Rectal smooth muscle tissue (tissue), 1 donor: ENCODE measurements around the gene SOX5.

Experiments used
- H3K27ac ChIP-seq: one replicate; pipeline ENCODE4 v1.7.0; 2013; ENCODE audit warnings: low read depth, low read length, inconsistent platforms
- H3K27me3 ChIP-seq: one replicate; pipeline ENCODE4 v1.7.0; 2013; ENCODE audit warnings: low read length; ENCODE audit not compliant: control insufficient read depth, insufficient read depth
- H3K36me3 ChIP-seq: one replicate; pipeline ENCODE4 v1.7.0; 2013; ENCODE audit warnings: low read length; ENCODE audit not compliant: control insufficient read depth, insufficient read depth
- H3K4me1 ChIP-seq: one replicate; pipeline ENCODE4 v1.7.0; 2013; ENCODE audit warnings: low read length; ENCODE audit not compliant: control insufficient read depth, insufficient read depth
- H3K4me3 ChIP-seq: one replicate; pipeline ENCODE4 v1.7.0; 2013; ENCODE audit warnings: low read length
- H3K9ac ChIP-seq: one replicate; pipeline ENCODE4 v1.7.0; 2013; ENCODE audit warnings: low read length

The SOX5 gene

DNA sequence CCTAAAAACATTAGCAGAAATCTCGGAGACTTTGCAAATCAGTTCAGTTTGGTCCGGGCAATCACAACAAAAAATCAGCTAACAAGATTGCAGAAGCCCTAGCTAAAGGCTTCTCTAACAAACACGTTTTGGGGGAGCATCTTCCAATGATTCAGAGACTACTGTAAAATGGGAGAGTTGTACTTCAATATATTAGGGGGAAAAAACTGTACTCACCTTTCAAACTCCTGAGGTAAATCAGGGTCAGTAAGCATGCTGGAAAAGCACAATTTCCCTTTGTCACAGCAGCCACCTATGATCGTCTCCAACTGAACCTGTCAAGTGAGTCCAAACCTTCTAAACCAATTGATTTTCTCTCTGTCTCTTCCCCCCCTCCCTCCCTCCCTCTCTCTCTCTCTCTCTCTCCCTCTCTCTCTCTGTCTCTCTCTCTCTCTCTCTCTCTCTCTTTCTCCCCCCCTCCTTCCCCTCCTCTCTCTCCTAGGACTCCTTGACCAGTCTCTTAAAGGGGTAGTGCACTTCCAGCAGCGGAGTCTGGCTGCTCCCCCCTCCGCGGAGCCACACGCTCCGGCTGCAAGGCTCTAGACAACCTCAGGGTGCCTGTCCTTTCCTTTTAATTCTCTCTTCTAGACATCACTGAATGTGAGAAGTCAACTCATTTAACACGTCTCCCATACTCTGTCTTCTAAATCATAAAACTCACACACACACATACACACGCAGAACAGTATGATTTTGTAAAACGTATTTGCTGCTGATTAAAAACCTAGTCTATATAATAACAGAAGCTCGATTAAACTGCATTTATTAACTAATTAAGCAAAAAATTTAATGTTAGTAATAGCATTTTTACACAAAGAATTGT lies at the start of gene SOX5:
SOX5 (minus strand) TSS at position 323 of the 862 bp plus-strand sequence; CDS start at position 254, 69 bp downstream.
- no peak within 1 kb of the TSS for H3K9ac ChIP-seq
- H3K27ac ChIP-seq = no peak within 1 kb of the TSS
- peaks cover 3% of the 10 kb centered on the region for H3K27me3 ChIP-seq
- no peaks in the 10 kb centered on the region for H3K36me3 ChIP-seq
- peaks cover 2% of the 10 kb centered on the region for H3K4me1 ChIP-seq
- H3K4me3 ChIP-seq = peak within 1 kb of the TSS; percentile 59

DNA sequence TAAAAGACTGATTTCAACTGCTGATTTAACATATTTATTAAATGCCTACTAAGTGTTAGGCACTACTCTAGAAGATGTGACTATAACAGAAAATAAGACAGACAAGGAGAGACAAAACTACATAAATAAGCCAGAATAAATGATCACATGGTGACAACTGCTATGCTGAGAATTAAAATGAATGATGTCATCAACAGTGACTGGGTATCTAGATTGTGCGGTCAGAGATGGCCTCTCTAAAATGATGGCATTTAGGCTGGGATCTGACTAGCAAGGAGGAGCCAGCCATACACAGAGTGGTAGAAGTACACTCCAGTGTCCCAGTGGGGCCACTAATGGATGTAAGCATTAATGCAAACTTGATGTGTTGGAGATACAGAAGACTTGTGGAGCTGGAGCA lies 37.6 kb upstream of the SOX5 start:
- Histone ChIP-seq H3K9ac (no peak overlapping the region), H3K4me1 (no peaks in the 10 kb centered on the region), H3K4me3 (no peak overlapping the region), H3K36me3 (no peaks in the 10 kb centered on the region), H3K27me3 (no peaks in the 10 kb centered on the region), H3K27ac (no peak overlapping the region)

DNA sequence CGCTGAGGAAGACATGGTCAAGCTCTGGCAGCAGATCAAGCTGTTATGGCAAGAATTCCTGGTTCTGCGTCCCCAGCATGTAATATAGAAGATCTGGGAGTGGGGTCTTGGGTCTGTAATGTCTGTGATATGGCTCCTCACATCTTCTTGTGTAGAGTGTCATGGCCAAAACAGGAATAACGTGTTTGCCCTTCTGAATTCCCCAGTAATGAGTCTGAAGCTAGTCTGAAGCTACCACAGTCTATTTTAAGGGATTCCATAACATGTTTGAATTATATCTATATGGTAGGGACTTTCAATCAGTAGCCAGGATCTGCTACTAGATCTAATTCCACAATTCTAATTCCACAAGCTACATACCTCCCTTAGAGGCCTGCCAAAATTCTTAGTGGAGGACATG lies 31.4 kb upstream of the SOX5 start:
- Histone ChIP-seq H3K4me1 (no peaks in the 10 kb centered on the region), H3K4me3 (no peak overlapping the region), H3K36me3 (no peaks in the 10 kb centered on the region), H3K9ac (no peak overlapping the region), H3K27me3 (no peaks in the 10 kb centered on the region), H3K27ac (no peak overlapping the region)

- no peaks in the 10 kb centered on the region for H3K4me1 ChIP-seq
- H3K27ac ChIP-seq = no peak overlapping the region
- H3K4me3 ChIP-seq = no peak overlapping the region
- no peaks in the 10 kb centered on the region for H3K36me3 ChIP-seq
- no peak overlapping the region for H3K9ac ChIP-seq
- H3K27me3 ChIP-seq = no peaks in the 10 kb centered on the region
Observed at GRCh38 chr12:23964812-23965211, 15.3 kb upstream of the SOX5 start.

- Histone ChIP-seq H3K36me3 (no peaks in the 10 kb centered on the region), H3K4me1 (no peaks in the 10 kb centered on the region), H3K27me3 (no peaks in the 10 kb centered on the region), H3K9ac (no peak overlapping the region), H3K4me3 (no peak overlapping the region), H3K27ac (no peak overlapping the region)
Observed at GRCh38 chr12:23959826-23960225, 10.4 kb upstream of the SOX5 start.

DNA sequence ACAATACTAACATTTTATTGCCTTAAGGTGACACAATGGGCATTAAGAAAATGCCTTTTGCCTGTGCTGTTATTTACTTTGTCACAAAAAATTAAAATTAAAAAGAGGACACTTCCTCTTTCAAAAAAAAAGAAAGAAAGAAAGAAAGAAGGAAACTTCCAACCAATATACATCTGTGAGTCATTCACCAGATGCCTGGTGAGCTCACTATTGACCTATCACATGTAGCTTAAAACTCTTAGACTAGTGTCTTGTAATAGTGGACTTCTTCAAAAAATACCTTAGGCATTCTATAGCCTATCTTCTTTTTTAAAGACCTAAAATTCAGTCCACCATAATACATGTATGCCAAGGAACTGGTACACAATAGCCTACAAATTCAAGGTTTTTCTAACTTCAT lies 4.9 kb upstream of the SOX5 start:
- Histone ChIP-seq H3K4me3 (no peak overlapping the region), H3K27ac (no peak overlapping the region), H3K9ac (no peak overlapping the region), H3K27me3 (peaks cover 3% of the 10 kb centered on the region), H3K36me3 (no peaks in the 10 kb centered on the region), H3K4me1 (no peaks in the 10 kb centered on the region)

DNA sequence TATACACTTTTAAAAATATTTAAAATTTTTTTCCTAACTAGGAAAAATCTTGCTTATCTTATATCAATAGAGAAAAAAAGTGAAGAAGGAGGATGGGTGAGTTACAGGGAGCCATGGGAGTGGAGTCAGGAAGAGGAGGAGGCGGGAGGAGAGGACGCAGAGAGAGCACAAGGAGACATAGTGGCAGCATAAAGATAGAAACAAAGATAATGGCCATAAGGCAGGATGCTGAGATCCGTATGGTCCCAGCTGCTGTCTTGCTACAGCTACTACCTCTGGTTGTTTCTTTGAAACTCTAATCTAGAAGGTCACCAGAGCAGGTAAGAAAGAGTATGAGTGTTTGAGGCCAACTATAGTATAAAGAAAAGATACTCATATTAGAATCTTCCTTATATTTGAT lies 2.6 kb upstream of the SOX5 start:
- H3K27ac ChIP-seq = no peak overlapping the region
- peaks cover 2% of the 10 kb centered on the region for H3K4me1 ChIP-seq
- H3K9ac ChIP-seq = no peak overlapping the region
- no peak overlapping the region for H3K4me3 ChIP-seq
- no peaks in the 10 kb centered on the region for H3K36me3 ChIP-seq
- peaks cover 3% of the 10 kb centered on the region for H3K27me3 ChIP-seq

DNA sequence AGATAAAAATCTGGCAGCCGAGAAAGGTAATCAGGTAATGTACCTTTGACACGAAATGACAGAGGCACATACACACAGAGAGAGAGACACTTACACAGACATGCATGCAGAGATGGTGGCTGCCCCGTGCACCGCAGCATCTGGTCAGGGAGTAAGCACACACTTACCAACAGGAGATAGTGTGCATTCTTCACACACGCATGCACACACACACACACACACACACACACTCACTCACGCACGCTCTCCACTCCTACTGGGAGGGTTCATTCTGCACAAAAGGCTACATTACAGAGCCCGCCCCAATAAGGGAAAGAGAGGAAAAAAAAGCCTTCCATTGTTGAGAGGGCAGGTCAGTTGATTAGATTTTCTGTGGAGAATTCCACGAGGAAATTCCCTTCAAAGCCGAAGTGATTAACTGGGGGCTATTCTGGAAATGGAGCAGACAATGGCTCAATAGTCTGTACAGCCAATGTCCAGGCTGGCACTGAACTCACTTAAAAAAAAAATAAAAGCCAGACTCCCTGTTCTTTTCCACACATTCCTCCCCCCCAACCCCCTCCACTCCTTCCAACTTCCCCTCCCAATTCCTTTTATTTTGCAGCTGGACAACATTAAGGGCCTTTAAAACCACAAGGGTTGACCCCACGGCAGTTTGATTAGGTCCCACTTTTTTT lies 1.4 kb upstream of the SOX5 start:
- Histone ChIP-seq H3K27ac (no peak overlapping the region), H3K9ac (no peak overlapping the region)

DNA sequence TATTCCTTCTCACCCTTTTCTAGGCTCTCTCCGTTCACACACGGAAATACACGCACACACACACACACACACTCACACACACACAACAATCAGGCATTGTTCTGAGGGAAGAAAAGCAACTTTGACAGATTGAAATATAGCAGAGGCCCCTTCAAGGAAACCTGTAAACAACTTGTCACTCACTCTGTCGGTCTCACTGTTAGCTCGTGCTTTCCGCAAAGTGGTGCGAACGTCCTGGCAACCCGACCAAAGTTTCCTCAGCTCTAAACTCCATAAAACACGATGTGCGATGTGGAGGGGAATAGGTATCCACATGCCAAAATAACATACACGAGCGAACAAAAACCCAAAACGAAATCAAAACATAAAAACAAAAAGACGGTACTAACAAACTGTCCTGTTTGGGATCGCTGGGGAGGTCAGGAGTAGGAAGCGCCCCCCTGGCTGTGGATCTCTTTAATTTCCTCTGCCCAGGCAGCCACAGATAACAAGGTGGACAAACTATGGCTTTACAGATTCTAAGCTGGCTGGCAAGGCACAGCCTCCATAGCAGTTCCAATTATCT lies 822 bp upstream of the SOX5 start:
- Histone ChIP-seq H3K4me1 (peaks cover 2% of the 10 kb centered on the region), H3K36me3 (no peaks in the 10 kb centered on the region), H3K27me3 (peaks cover 3% of the 10 kb centered on the region), H3K27ac (no peak overlapping the region), H3K4me3 (peak overlapping the region; percentile 59), H3K9ac (no peak overlapping the region)

More for the DNA sequence above, 1.4 kb upstream of the SOX5 start:
- Histone ChIP-seq H3K27me3 (peaks cover 3% of the 10 kb centered on the region), H3K4me1 (peaks cover 2% of the 10 kb centered on the region), H3K36me3 (no peaks in the 10 kb centered on the region), H3K4me3 (peak overlapping the region; percentile 59)

- Histone ChIP-seq H3K27me3 (peaks cover 3% of the 10 kb centered on the region), H3K4me1 (peaks cover 2% of the 10 kb centered on the region), H3K27ac (no peak overlapping the region), H3K4me3 (no peak overlapping the region), H3K9ac (no peak overlapping the region), H3K36me3 (no peaks in the 10 kb centered on the region)
Observed at GRCh38 chr12:23948291-23948690, 1.2 kb downstream of the SOX5 start.

DNA sequence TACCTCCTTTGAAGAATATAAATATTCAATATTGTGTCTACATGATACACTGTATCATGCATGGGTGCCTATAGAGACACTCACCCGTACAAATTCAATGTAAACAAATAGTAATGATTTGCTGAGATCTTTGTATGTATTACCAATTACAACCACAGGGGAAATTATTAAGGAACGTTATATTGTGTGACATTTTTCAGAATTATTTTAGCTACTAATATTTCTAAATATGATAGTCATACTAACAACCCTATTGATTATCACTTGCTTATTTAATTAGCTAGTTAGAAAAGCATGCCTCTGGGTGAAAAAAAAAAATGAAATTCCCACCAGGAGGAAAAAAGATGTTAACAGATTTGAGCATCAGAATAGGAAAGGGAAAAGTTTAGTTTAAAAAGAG lies 2.1 kb downstream of the SOX5 start:
- Histone ChIP-seq H3K4me3 (no peak overlapping the region), H3K9ac (no peak overlapping the region), H3K4me1 (peaks cover 2% of the 10 kb centered on the region), H3K27ac (no peak overlapping the region), H3K27me3 (peaks cover 3% of the 10 kb centered on the region), H3K36me3 (no peaks in the 10 kb centered on the region)

GRCh38 chr12:23945249-23945648 lies 4.2 kb downstream of the SOX5 start:
- Histone ChIP-seq H3K9ac (no peak overlapping the region), H3K36me3 (no peaks in the 10 kb centered on the region), H3K4me1 (peaks cover 2% of the 10 kb centered on the region), H3K4me3 (no peak overlapping the region), H3K27ac (no peak overlapping the region), H3K27me3 (no peaks in the 10 kb centered on the region)
